Ascending aorta (tissue), 2 donors: ENCODE measurements around the gene FZR1. TPM values are rescaled to one million over a fixed set of nuclear protein-coding genes. Genes with fewer than 3 reads are reported as not detected.

Experiments used
- DNase-seq, 2 donors: peaks; one replicate each; pipeline ENCODE4 v3.0.0-alpha.2; 2019; ENCODE audit warnings: low spot score in 2 of 2
- H3K27ac ChIP-seq, 2 donors: fragments of 200-600 bp; sonication (generic); one replicate each; pipeline ENCODE4 v1.5.1; 2016 to 2017; ENCODE audit warnings: mild to moderate bottlenecking in 1 of 2
- H3K27me3 ChIP-seq: fragments of 200-600 bp; sonication (generic); one replicate; pipeline ENCODE4 v1.5.1; 2017
- H3K36me3 ChIP-seq, 2 donors: fragments of 200-600 bp; sonication (generic); one replicate each; pipeline ENCODE4 v1.5.1; 2016
- H3K4me1 ChIP-seq, 2 donors: fragments of 200-600 bp; sonication (generic); one replicate each; pipeline ENCODE4 v1.5.1; 2016 to 2017; ENCODE audit warnings: mild to moderate bottlenecking in 1 of 2
- H3K4me3 ChIP-seq, 2 donors: fragments of 200-600 bp; sonication (generic); one replicate each; pipeline ENCODE4 v1.5.1; 2016 to 2017; ENCODE audit warnings: mild to moderate bottlenecking in 1 of 2
- H3K9me3 ChIP-seq, 2 donors: fragments of 200-600 bp; sonication (generic); one replicate each; pipeline ENCODE4 v1.5.1; 2016
- intact Hi-C: fragments of 100-400 bp; cut with DNase I; formaldehyde crosslinking; loops from one replicate; pipeline ENCODE4 v1.15.1; 2023
- total RNA-seq: library from RNA; depleted of rRNA; stranded (reverse); fragments of >200 nt; gene quantifications from one replicate; pipeline ENCODE4 v1.1.0, GENCODE V29; 2016
- TF ChIP-seq, protein P1 (sequence below), 3 experiments: fragments of 200-600 bp in 2 of 3; fragments of 450-650 bp in 1 of 3; sonication (generic) in 2 of 3; IDR thresholded peaks; one replicate each; pipeline ENCODE4 v1.5.1; 2016 to 2019; ENCODE audit warnings: antibody characterized with exemption in 3 of 3, mild to moderate bottlenecking in 1 of 3, moderate library complexity in 1 of 3

Gene FZR1
- total RNA-seq, 1 donor from 2014 or later, result 56.8 TPM

DNA sequence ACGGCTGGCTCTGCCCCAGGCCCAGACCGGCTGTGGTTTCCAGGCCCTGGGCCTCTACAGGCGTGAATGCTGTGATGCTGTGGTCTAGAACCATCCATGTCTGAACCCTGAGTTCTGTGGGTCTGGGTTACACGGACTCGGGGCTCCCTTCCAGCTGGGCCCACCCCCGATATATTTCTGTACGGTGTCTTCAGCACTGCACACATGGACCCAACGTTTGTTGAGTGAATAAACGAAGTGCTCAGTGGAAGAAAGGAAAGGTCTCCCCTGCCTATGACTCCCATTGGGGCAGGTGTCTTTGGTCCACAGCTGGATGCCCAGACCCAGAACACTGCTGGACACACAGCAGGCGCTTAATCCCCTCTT, 39.5 kb downstream of the FZR1 start:
- TF ChIP-seq, protein P1, sequence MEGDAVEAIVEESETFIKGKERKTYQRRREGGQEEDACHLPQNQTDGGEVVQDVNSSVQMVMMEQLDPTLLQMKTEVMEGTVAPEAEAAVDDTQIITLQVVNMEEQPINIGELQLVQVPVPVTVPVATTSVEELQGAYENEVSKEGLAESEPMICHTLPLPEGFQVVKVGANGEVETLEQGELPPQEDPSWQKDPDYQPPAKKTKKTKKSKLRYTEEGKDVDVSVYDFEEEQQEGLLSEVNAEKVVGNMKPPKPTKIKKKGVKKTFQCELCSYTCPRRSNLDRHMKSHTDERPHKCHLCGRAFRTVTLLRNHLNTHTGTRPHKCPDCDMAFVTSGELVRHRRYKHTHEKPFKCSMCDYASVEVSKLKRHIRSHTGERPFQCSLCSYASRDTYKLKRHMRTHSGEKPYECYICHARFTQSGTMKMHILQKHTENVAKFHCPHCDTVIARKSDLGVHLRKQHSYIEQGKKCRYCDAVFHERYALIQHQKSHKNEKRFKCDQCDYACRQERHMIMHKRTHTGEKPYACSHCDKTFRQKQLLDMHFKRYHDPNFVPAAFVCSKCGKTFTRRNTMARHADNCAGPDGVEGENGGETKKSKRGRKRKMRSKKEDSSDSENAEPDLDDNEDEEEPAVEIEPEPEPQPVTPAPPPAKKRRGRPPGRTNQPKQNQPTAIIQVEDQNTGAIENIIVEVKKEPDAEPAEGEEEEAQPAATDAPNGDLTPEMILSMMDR (IDR thresholded peaks at IDR 0.05), result no peak
- intact Hi-C loops, result loop anchor here (1.0 to 5.0 kb wide), 2 partner anchors 73 to 157 kb away; partner anchors contain the start of gene PIP5K1C
- no peak overlapping the region for H3K4me3 ChIP-seq
- peaks cover 3 to 8% of the 10 kb centered on the region in 2 donors for H3K4me1 ChIP-seq
- no peak overlapping the region for H3K27ac ChIP-seq
- peaks cover 16 to 20% of the 10 kb centered on the region in 2 donors for H3K36me3 ChIP-seq
- H3K27me3 ChIP-seq, result no peaks in the 10 kb centered on the region
- DNase-seq, result no peak
- H3K9me3 ChIP-seq, result no peaks in the 10 kb centered on the region

DNA sequence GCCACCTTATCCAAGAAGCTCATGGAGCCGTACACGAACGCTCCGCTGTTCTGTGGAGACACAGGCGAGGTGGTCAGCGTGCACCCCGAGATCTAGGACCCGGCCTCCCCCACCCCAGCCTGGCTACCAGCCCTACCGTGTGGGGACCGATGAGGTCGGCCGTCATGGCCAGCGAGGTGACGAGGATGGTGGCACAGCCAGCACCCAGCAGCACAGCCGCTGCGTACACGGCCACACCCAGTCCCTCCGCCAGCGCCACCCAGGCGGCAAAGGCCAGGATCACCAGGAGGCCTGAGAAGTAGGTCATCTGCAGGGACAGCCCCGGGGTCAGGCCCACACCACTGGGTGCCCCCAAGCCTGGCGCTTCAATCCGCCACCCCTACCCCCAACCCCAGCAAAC, 40.0 kb downstream of the FZR1 start:
- intact Hi-C loops, result loop anchor here (5.0 kb wide), 1 partner anchor 156 kb away; the partner anchor contains the start of gene PIP5K1C
- H3K27me3 ChIP-seq, result no peaks in the 10 kb centered on the region
- peaks cover 16 to 20% of the 10 kb centered on the region in 2 donors for H3K36me3 ChIP-seq
- no peak for DNase-seq
- no peaks in the 10 kb centered on the region for H3K9me3 ChIP-seq
- TF ChIP-seq, protein P1 (IDR thresholded peaks at IDR 0.05), result no peak
- H3K27ac ChIP-seq, result no peak overlapping the region
- peaks cover 3 to 8% of the 10 kb centered on the region in 2 donors for H3K4me1 ChIP-seq
- H3K4me3 ChIP-seq, result no peak overlapping the region

GRCh38 chr19:3547301-3547731, 41.2 kb downstream of the FZR1 start:
- Histone ChIP-seq H3K4me3 (no peak overlapping the region), H3K4me1 (peaks cover 3 to 8% of the 10 kb centered on the region in 2 donors), H3K27ac (no peak overlapping the region), H3K36me3 (peaks cover 16 to 20% of the 10 kb centered on the region in 2 donors), H3K27me3 (no peaks in the 10 kb centered on the region), H3K9me3 (no peaks in the 10 kb centered on the region)
- TF ChIP-seq, protein P1 (IDR thresholded peaks at IDR 0.05), result peak; percentile 28 to 47 (median 43)
- DNase-seq, result no peak
- intact Hi-C loops, result loop anchor here (5.0 kb wide), 1 partner anchor 155 kb away; the partner anchor contains the start of gene PIP5K1C

GRCh38 chr19:3547767-3548282, 41.7 kb downstream of the FZR1 start:
- TF ChIP-seq, protein P1 (IDR thresholded peaks at IDR 0.05), result no peak
- H3K4me1 ChIP-seq, result peaks cover 3 to 8% of the 10 kb centered on the region in 2 donors
- DNase-seq, result no peak
- H3K27me3 ChIP-seq, result no peaks in the 10 kb centered on the region
- peaks cover 16 to 20% of the 10 kb centered on the region in 2 donors for H3K36me3 ChIP-seq
- intact Hi-C loops, result loop anchor here (5.0 kb wide), 1 partner anchor 154 kb away; the partner anchor contains the start of gene PIP5K1C
- no peaks in the 10 kb centered on the region for H3K9me3 ChIP-seq
- H3K27ac ChIP-seq, result no peak overlapping the region
- H3K4me3 ChIP-seq, result no peak overlapping the region

- TF ChIP-seq, protein P1 (IDR thresholded peaks at IDR 0.05), result no peak
- no peaks in the 10 kb centered on the region for H3K27me3 ChIP-seq
- peaks cover 16 to 20% of the 10 kb centered on the region in 2 donors for H3K36me3 ChIP-seq
- peaks cover 1 to 2% of the 10 kb centered on the region in 2 donors for H3K4me1 ChIP-seq
- H3K27ac ChIP-seq, result no peak overlapping the region
- H3K4me3 ChIP-seq, result no peak overlapping the region
- intact Hi-C loops, result loop anchor here (5.0 kb wide), 1 partner anchor 154 kb away; the partner anchor contains the start of gene PIP5K1C
- H3K9me3 ChIP-seq, result no peaks in the 10 kb centered on the region
- DNase-seq, result no peak
These were observed 42.5 kb downstream of the FZR1 start for GRCh38 chr19:3548606-3549005.
